Activated CD4-positive, alpha-beta memory T cell treated with anti-CD3 and anti-CD28 coated beads for 36 hours (primary cell): ENCODE results near the gene PADI1. TPM values are rescaled to one million over a fixed set of nuclear protein-coding genes. Genes with fewer than 3 reads are reported as not detected.

ENCODE experiments used
- CTCF ChIA-PET: fragments of 350-600 bp; sonication (Branson Sonifier 250); formaldehyde crosslinking; loops from one replicate; lab custom pipeline; 2021; ENCODE audit warnings: antibody characterized with exemption, inconsistent platforms; lab: Charles Lee
- POLR2A ChIA-PET: fragments of 350-600 bp; sonication (Branson Sonifier 250); formaldehyde crosslinking; loops from one replicate; lab custom pipeline; 2021; ENCODE audit warnings: antibody characterized with exemption; lab: Charles Lee
- DNase-seq: peaks from one replicate; pipeline ENCODE4 v3.0.0-alpha.2; 2020
- H3K27ac Mint-ChIP-seq: one replicate; pipeline ENCODE4 v1.8.0; 2021; ENCODE audit warnings: mixed read lengths
- H3K27me3 Mint-ChIP-seq: one replicate; pipeline ENCODE4 v1.8.0; 2021; ENCODE audit warnings: mixed read lengths
- H3K36me3 Mint-ChIP-seq: one replicate; pipeline ENCODE4 v1.8.0; 2021; ENCODE audit warnings: mixed read lengths
- H3K4me1 Mint-ChIP-seq: one replicate; pipeline ENCODE4 v1.8.0; 2021; ENCODE audit warnings: low read depth, mixed read lengths
- H3K4me3 Mint-ChIP-seq: one replicate; pipeline ENCODE4 v1.8.0; 2021; ENCODE audit warnings: mild to moderate bottlenecking, mixed read lengths
- H3K9me3 Mint-ChIP-seq: one replicate; pipeline ENCODE4 v1.8.0; 2021; ENCODE audit warnings: mixed read lengths
- intact Hi-C: fragments of 100-400 bp; cut with micrococcal nuclease; formaldehyde crosslinking; loops from one replicate; pipeline ENCODE4 v1.15.1; 2023
- total RNA-seq, 2 experiments: library from RNA; stranded (reverse); gene quantifications; one replicate each; pipeline ENCODE4 v1.2.3, GENCODE V29; 2021

Gene PADI1
- total RNA-seq, 2 experiments from 2014 or later: not detected

DNA sequence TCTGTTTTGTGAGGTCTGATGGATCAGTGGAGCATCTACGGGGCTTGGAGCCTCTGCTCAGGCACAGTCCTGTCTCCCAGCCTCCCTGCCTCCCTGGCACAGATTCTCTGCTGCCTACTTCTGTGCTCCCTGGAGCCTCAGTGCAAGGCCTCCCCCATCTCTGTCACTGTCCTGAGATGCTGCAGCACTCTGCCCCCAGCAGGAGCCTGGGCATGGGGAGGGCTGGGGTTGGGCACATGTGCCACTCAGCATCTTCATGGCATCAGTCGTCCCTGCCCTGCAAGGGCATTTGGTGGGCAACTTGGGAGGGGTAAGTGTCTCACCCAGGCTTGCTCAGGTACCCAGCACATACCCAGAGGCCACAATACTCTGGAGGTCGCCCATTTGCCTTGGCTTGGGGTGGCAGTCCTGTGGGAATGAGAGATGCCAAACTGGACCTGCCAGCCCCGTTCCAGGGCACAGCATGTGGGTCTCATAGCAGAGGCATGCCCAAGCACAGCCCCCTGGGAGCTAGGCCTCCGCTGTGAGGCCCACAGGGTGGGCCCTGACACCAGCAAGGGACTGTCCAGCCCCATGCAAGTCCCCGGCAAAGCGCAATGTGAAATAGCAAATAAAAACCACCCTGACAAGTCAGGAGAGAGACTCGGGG, 72.7 kb downstream of the PADI1 start:
- ChIA-PET POLR2A (no interaction called here), CTCF (no interaction called here)
- Mint-ChIP-seq H3K36me3 (no peaks in the 10 kb centered on the region), H3K4me3 (no peak overlapping the region), H3K9me3 (no peaks in the 10 kb centered on the region), H3K27ac (no peak overlapping the region), H3K4me1 (no peaks in the 10 kb centered on the region), H3K27me3 (peaks cover 23% of the 10 kb centered on the region)
- no peak for DNase-seq
- intact Hi-C loops: no loop called here

DNA sequence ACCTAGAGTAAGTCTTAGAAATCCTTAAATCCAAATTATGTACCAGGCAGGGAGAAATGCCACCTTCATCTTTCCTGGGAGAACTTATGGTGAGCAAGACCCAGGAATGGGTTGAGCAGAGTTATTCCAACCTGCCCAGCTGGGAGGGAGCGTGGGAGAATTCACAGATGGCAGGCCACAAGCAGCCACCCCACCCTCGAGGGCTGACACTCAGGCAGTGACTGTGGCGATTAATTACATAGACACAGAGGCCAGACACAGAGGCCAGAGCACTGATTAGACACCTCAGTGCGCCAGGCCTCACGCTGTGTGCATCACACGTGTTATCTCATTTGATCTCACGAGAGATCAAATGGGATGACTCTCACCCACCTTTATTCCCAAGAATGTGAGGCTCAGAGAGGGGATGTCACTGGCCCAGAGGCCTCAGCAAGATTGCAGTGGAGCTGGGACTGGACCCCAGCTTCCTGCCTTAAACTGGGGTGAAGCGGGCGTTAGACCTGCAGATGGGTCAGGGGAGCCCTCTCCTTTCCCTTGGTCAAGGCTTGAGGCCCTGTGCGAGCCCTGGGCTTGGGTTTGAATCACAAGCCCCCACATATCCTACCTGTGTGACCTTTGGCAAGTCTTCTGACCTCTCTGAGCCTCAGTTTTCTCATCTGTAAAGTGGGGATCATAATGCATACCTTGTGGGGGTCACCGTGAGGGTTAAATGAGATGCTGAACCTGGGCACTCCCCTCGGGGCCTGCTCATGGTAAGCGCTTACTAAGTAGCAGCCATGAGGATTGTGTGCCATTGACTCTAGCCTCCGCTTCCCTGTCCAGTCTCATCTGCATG, 74.3 kb downstream of the PADI1 start:
- Mint-ChIP-seq H3K9me3 (no peaks in the 10 kb centered on the region), H3K27me3 (peaks cover 22% of the 10 kb centered on the region), H3K4me3 (no peak overlapping the region), H3K36me3 (no peaks in the 10 kb centered on the region), H3K27ac (no peak overlapping the region), H3K4me1 (no peaks in the 10 kb centered on the region)
- intact Hi-C loops: no loop called here
- no peak for DNase-seq
- ChIA-PET POLR2A (no interaction called here), CTCF (no interaction called here)

DNA sequence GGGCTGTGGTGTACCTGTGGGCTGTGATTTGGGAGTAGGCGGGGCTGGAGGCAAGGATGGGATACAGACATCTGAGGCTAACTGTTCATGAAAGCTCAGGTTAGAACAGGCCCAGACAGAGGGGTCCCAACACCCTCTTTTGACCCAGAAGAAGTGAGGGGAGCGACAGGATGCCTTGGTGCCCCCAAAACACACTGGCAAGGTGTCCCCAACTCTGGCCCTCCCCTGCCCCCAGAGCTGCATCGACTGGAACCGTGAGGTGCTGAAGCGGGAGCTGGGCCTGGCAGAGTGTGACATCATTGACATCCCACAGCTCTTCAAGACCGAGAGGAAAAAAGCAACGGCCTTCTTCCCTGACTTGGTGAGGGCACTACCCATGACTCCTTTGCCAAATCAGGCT, 75.5 kb downstream of the PADI1 start:
- Mint-ChIP-seq H3K9me3 (no peaks in the 10 kb centered on the region), H3K27ac (no peak overlapping the region), H3K4me1 (no peaks in the 10 kb centered on the region), H3K36me3 (no peaks in the 10 kb centered on the region), H3K4me3 (no peak overlapping the region), H3K27me3 (peaks cover 16% of the 10 kb centered on the region)
- intact Hi-C loops: no loop called here
- no peak for DNase-seq
- ChIA-PET CTCF (no interaction called here), POLR2A (no interaction called here)

DNA sequence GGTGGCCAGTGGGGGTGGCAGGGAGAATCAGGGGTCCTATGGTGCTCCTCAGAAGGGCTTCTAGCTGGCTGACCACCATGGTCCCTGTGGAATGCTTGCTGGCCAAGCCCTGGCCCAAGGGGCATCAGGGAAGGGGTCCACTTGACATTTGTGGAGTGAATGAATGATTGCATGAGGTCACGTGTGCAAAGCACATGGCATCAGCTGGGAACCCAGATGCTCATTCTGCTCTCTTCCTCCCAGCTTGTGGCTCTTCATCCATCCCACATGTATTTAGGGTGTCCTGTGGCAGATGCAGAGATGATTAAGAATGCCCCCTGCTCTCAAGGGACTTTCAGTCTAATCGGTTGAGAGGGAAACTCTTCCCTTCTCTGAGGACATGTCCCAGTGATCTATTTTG, 76.0 kb downstream of the PADI1 start:
- intact Hi-C loops: no loop called here
- CTCF ChIA-PET: no interaction called here
- no peak overlapping the region for H3K4me3 Mint-ChIP-seq
- H3K27ac Mint-ChIP-seq: no peak overlapping the region
- H3K4me1 Mint-ChIP-seq: no peaks in the 10 kb centered on the region
- no peaks in the 10 kb centered on the region for H3K9me3 Mint-ChIP-seq
- POLR2A ChIA-PET: no interaction called here
- DNase-seq: no peak
- H3K27me3 Mint-ChIP-seq: peaks cover 11% of the 10 kb centered on the region
- H3K36me3 Mint-ChIP-seq: no peaks in the 10 kb centered on the region

DNA sequence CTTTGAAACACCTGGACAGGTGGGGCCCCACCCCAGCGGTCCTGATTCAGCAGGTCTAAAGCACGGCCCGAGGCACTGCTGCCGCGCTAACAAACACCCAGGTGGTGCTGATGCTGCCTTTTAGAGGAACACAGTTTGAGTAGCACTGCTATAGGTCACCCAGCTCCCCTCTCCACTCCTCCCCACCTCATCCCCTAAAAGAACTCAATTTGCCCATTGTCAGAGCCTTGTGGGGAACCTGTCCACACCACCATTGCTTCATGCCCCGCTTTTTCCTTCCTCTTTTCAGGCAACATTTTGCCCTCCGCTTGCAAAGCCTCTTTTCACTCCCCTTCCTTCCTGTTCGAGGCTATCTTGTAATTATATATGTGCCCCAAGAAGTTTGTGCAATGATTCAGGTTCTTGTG, 76.8 kb downstream of the PADI1 start:
- Mint-ChIP-seq H3K27me3 (peaks cover 10% of the 10 kb centered on the region), H3K9me3 (no peaks in the 10 kb centered on the region), H3K4me3 (no peak overlapping the region), H3K36me3 (no peaks in the 10 kb centered on the region), H3K27ac (no peak overlapping the region), H3K4me1 (no peaks in the 10 kb centered on the region)
- CTCF ChIA-PET: interaction anchor here (1.1 kb wide), 1 partner anchor 156 kb away, joined by 3 read pairs; no protein-coding TSS in a partner anchor
- POLR2A ChIA-PET: no interaction called here
- no peak for DNase-seq
- intact Hi-C loops: no loop called here

DNA sequence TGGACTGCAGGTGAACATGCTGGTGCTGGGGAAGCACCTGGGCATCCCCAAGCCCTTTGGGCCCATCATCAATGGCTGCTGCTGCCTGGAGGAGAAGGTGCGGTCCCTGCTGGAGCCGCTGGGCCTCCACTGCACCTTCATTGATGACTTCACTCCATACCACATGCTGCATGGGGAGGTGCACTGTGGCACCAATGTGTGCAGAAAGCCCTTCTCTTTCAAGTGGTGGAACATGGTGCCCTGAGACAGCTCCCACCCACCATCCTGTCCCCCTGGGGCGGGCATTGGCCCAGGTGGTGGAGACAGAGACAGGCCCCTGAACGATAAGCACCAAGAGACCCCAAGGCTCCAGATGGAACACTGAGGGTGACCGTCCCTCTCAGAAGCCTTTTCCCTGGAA, 77.9 kb downstream of the PADI1 start:
- DNase-seq: no peak
- CTCF ChIA-PET: interaction anchor here (1.1 kb wide), 1 partner anchor 157 kb away, joined by 3 read pairs; no protein-coding TSS in a partner anchor
- POLR2A ChIA-PET: no interaction called here
- Mint-ChIP-seq H3K27me3 (peaks cover 7% of the 10 kb centered on the region), H3K27ac (no peak overlapping the region), H3K4me3 (no peak overlapping the region), H3K4me1 (no peaks in the 10 kb centered on the region), H3K9me3 (no peaks in the 10 kb centered on the region), H3K36me3 (no peaks in the 10 kb centered on the region)
- intact Hi-C loops: no loop called here

DNA sequence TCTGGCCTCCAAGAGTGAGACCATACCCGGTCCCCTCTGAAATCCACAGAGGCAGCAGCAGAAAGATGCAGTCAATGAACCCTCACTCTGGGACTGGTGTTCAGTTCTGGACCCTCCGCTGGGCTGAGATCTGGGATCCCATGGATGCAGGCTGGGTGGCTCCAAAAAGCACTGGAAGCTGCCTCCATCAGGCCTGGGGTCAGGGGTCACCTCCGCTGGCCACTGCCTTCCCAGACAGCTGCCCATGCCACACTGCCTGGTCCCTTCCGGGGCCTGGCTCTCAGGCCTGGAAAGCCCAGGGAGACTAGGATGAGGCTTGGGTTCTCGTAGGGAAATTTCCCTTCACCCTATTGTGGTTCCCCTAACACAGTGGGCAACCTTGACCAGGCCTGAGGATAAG, 81.7 kb downstream of the PADI1 start:
- H3K4me3 Mint-ChIP-seq: no peak overlapping the region
- intact Hi-C loops: no loop called here
- ChIA-PET POLR2A (no interaction called here), CTCF (no interaction called here)
- DNase-seq: no peak
- peaks cover 12% of the 10 kb centered on the region for H3K27me3 Mint-ChIP-seq
- no peak overlapping the region for H3K27ac Mint-ChIP-seq
- H3K36me3 Mint-ChIP-seq: no peaks in the 10 kb centered on the region
- no peaks in the 10 kb centered on the region for H3K9me3 Mint-ChIP-seq
- H3K4me1 Mint-ChIP-seq: no peaks in the 10 kb centered on the region

DNA sequence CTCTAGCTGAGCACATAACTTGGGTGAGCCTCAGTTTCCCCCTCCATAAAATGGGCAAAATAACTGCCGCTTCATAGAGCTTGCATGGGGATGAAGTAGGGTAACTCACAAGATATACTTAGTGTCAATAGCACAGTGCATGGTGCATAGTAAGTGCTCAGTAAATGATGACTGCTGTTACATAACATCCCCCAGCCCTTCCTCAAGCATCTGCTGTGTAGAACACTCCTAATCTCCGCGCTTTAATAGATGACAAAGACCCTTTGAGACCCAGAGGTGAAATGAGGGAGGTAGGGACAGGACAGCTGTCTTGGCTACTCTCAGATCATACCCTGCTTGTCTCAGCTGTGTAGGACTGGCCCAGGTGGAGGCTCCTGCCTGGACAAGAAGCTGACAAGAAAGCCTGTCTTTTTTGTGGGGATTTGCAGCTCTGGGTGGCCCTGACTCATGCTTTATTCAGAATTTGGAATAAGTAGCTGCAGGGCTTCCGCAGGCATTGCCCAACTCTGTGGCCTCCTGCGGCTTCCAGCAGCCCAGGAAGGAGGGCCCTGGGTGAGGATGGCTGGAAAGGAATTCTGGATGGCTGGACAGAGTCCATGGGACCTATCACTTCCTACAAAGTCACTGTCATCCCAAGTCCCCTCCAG, 82.3 kb downstream of the PADI1 start:
- no peaks in the 10 kb centered on the region for H3K9me3 Mint-ChIP-seq
- intact Hi-C loops: no loop called here
- ChIA-PET CTCF (no interaction called here), POLR2A (no interaction called here)
- no peak overlapping the region for H3K27ac Mint-ChIP-seq
- no peak overlapping the region for H3K4me3 Mint-ChIP-seq
- peaks cover 8% of the 10 kb centered on the region for H3K27me3 Mint-ChIP-seq
- no peak for DNase-seq
- no peaks in the 10 kb centered on the region for H3K36me3 Mint-ChIP-seq
- no peaks in the 10 kb centered on the region for H3K4me1 Mint-ChIP-seq

DNA sequence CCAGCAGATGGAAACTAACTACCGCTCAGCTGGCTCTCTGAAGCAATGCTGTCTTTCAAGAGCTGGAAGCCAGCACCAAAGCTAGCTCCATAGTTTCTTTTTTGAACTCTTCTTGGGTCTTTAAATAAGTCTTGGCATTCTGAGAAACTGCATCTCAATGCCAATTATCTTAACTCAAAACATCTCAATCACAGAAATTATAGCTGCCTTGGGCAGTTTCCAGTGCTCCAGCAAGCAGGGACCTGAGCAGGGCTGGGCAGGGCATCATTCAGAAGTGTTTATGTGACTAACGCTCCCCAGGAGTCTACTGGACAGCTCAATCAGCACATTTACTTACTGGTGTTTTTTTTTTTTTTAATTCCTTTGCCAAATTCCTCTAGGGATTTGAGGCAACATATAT, 84.8 kb downstream of the PADI1 start:
- no peaks in the 10 kb centered on the region for H3K4me1 Mint-ChIP-seq
- intact Hi-C loops: no loop called here
- no peak overlapping the region for H3K27ac Mint-ChIP-seq
- no peaks in the 10 kb centered on the region for H3K36me3 Mint-ChIP-seq
- peaks cover 10% of the 10 kb centered on the region for H3K27me3 Mint-ChIP-seq
- no peak for DNase-seq
- POLR2A ChIA-PET: no interaction called here
- H3K4me3 Mint-ChIP-seq: no peak overlapping the region
- no peaks in the 10 kb centered on the region for H3K9me3 Mint-ChIP-seq
- CTCF ChIA-PET: no interaction called here

DNA sequence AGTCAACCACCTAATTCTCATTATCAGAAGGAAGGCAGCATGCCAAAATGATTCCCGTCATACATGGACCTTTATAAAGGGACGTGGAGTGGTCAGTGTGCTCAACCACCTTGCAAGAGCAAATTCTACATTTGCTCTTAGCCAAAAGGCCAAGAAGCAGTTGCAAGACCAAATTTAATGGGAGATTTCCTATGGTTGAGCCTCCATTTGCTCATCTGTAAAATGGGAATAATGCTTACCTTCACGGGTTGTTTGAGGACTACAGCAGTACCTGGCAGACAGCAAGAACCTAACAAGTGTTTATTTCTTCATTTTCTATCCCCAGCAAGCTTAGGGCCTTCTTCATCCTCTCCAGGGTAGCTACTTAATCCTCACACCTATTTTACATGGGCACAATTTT, 85.6 kb downstream of the PADI1 start:
- intact Hi-C loops: no loop called here
- DNase-seq: no peak
- peaks cover 10% of the 10 kb centered on the region for H3K27me3 Mint-ChIP-seq
- no peaks in the 10 kb centered on the region for H3K36me3 Mint-ChIP-seq
- H3K4me1 Mint-ChIP-seq: no peaks in the 10 kb centered on the region
- ChIA-PET CTCF (interaction anchor here (1.2 kb wide), 1 partner anchor 164 kb away, joined by 3 read pairs; no protein-coding TSS in a partner anchor), POLR2A (no interaction called here)
- H3K9me3 Mint-ChIP-seq: no peaks in the 10 kb centered on the region
- no peak overlapping the region for H3K27ac Mint-ChIP-seq
- no peak overlapping the region for H3K4me3 Mint-ChIP-seq

DNA sequence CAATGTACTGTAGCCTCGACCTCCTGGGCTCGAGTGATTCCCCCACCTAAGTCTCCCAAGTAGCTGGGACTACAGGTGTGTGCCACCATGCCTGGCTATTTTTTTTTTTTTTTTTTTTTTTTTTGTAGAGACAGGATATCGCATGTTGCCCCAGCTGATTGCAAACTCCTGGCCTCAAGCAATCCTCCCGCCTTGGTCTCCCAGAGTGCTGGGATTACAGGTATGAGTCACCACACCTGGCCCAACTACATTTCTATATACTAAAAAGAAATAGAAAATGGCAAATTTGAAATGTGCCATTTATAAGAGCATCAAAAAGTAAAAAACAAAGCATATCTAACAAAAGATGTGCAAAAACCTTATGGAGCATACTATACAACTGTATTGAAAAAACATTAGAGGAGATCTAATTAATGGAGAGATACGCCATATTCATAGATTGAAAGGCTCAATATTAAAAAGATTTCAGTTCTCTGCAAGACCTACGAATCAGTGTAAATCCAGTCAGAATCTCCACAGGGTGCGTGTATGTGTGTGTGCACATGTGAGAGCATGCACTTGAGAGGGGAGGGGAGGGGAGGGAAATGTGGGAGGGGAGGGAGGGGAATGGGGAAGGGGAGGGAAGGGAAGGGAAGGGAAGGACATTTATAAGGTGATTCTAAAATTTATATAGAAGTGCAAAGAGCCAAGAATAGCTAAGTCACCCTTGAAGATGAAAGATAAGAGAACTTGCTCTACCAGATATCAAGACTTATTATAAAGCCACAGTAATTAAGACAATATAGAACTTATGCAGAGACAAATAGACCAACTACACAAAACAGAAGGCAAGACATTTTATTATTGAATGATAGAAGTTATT, 87.6 kb downstream of the PADI1 start:
- Mint-ChIP-seq H3K4me3 (no peak overlapping the region), H3K27ac (no peak overlapping the region), H3K36me3 (no peaks in the 10 kb centered on the region), H3K27me3 (peaks cover 12% of the 10 kb centered on the region), H3K9me3 (no peaks in the 10 kb centered on the region), H3K4me1 (no peaks in the 10 kb centered on the region)
- ChIA-PET POLR2A (no interaction called here), CTCF (no interaction called here)
- DNase-seq: no peak
- intact Hi-C loops: no loop called here
